Lower leg skin (tissue), 3 donors: Measurements from ENCODE around the gene KCNMB1.

Source experiments
- POLR2A ChIP-seq, 2 donors: fragments of 450-650 bp; IDR thresholded peaks; one replicate each; pipeline ENCODE4 v1.6.1; 2016 to 2017; ENCODE audit warnings: antibody characterized with exemption in 2 of 2, mild to moderate bottlenecking in 1 of 2, moderate library complexity in 1 of 2
- TF ChIP-seq, protein P1 (sequence below), 3 donors: fragments of 450-650 bp; IDR thresholded peaks; one replicate each; pipeline ENCODE4 v1.5.1; 2016; ENCODE audit warnings: antibody characterized with exemption in 3 of 3, mild to moderate bottlenecking in 3 of 3, moderate library complexity in 2 of 3

DNA sequence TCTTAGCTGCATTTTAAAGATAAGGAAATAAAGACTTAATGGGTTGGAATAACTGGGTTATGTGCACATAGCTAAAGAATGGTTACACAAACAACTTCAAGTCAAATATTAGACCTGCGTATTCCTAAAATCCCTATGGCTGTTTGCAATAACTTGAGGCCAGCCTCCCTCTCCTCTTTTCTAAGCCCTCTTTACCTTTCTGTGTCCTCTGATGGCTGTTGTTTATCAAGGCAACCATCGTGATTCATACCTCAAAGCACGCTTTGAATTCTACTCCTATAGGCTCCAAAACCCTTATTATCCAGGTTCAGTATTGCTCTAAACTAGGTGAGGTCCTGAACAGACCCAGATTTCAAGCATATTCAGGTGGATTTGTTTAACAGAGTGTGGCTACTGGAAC lies 46.0 kb downstream of the KCNMB1 start:
- TF ChIP-seq POLR2A (IDR thresholded peaks at IDR 0.05), result no peak
- TF ChIP-seq, protein P1, sequence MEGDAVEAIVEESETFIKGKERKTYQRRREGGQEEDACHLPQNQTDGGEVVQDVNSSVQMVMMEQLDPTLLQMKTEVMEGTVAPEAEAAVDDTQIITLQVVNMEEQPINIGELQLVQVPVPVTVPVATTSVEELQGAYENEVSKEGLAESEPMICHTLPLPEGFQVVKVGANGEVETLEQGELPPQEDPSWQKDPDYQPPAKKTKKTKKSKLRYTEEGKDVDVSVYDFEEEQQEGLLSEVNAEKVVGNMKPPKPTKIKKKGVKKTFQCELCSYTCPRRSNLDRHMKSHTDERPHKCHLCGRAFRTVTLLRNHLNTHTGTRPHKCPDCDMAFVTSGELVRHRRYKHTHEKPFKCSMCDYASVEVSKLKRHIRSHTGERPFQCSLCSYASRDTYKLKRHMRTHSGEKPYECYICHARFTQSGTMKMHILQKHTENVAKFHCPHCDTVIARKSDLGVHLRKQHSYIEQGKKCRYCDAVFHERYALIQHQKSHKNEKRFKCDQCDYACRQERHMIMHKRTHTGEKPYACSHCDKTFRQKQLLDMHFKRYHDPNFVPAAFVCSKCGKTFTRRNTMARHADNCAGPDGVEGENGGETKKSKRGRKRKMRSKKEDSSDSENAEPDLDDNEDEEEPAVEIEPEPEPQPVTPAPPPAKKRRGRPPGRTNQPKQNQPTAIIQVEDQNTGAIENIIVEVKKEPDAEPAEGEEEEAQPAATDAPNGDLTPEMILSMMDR (IDR thresholded peaks at IDR 0.05), result no peak
